NCI-H2029 treated with DMSO at 0.1 percent for 48 hours (cell line): ENCODE measurements around the gene MEOX2.

Experiments
- DNase-seq: peaks from one replicate; lab custom pipeline; 2025; lab: John Stamatoyannopoulos, UW

MEOX2 gene

GRCh38 chr7:15610503-15610902, 76.0 kb downstream of the MEOX2 start:
- DNase-seq = no peak

- no peak for DNase-seq
These were observed 77.2 kb downstream of the MEOX2 start for GRCh38 chr7:15609287-15609686.

GRCh38 chr7:15607529-15608210, 78.8 kb downstream of the MEOX2 start:
- no peak for DNase-seq

- DNase-seq = no peak
These were observed 79.9 kb downstream of the MEOX2 start for GRCh38 chr7:15606561-15606960.

- DNase-seq = no peak
These were observed 82.3 kb downstream of the MEOX2 start for GRCh38 chr7:15604166-15604565.

GRCh38 chr7:15603124-15603523, 83.4 kb downstream of the MEOX2 start:
- DNase-seq = no peak

- no peak for DNase-seq
These were observed 84.2 kb downstream of the MEOX2 start for GRCh38 chr7:15602236-15602635.

GRCh38 chr7:15601175-15601574, 85.3 kb downstream of the MEOX2 start:
- no peak for DNase-seq

GRCh38 chr7:15600298-15600697, 86.2 kb downstream of the MEOX2 start:
- DNase-seq = no peak

GRCh38 chr7:15594461-15594860, 92.0 kb downstream of the MEOX2 start:
- DNase-seq = no peak

- peak; percentile 65 for DNase-seq
These were observed 93.1 kb downstream of the MEOX2 start for GRCh38 chr7:15593382-15593781.

- DNase-seq = no peak
These were observed 100.2 kb downstream of the MEOX2 start for GRCh38 chr7:15586266-15586665.

- DNase-seq = no peak
These were observed 101.9 kb downstream of the MEOX2 start for GRCh38 chr7:15584575-15584974.

- DNase-seq = no peak
These were observed 103.7 kb downstream of the MEOX2 start for GRCh38 chr7:15582773-15583172.

- DNase-seq = peak; percentile 28
These were observed 105.0 kb downstream of the MEOX2 start for GRCh38 chr7:15581352-15581951.

GRCh38 chr7:15580604-15581351, 105.7 kb downstream of the MEOX2 start:
- no peak for DNase-seq

GRCh38 chr7:15577600-15577999, 108.9 kb downstream of the MEOX2 start:
- no peak for DNase-seq

- no peak for DNase-seq
These were observed 115.1 kb downstream of the MEOX2 start for GRCh38 chr7:15571301-15571878.

GRCh38 chr7:15567652-15568051, 118.8 kb downstream of the MEOX2 start:
- DNase-seq = no peak

GRCh38 chr7:15567036-15567435, 119.4 kb downstream of the MEOX2 start:
- no peak for DNase-seq

GRCh38 chr7:15566476-15566875, 120.0 kb downstream of the MEOX2 start:
- no peak for DNase-seq

GRCh38 chr7:15561835-15562234, 124.6 kb downstream of the MEOX2 start, which contains the start of gene AGMO:
Gene AGMO, minus strand, starts transcription at chr7:15562015.
- DNase-seq = no peak
